CD4-positive, alpha-beta memory T cell (primary cell): Measurements from ENCODE around the gene CORO2B. TPM values are rescaled to one million over a fixed set of nuclear protein-coding genes. Genes with fewer than 3 reads are reported as not detected.
"Not testable (repeated sequence)": the region's sequence is repeated elsewhere in the genome, so short reads cannot be mapped to it uniquely, and the experiment has no call there.

Experiments used
- CTCF ChIA-PET: fragments of 350-600 bp; sonication (Branson Sonifier 250); formaldehyde crosslinking; loops from one replicate; lab custom pipeline; 2021; ENCODE audit warnings: inconsistent platforms; ENCODE audit not compliant: partially characterized antibody; lab: Charles Lee
- POLR2A ChIA-PET: fragments of 350-600 bp; sonication (Branson Sonifier 250); formaldehyde crosslinking; loops from one replicate; lab custom pipeline; 2021; ENCODE audit not compliant: partially characterized antibody; lab: Charles Lee
- DNase-seq, 5 donors: peaks; one replicate each; pipeline versions ENCODE4 v3.0.0 to v3.0.0-alpha.2; 2020 to 2022; ENCODE audit warnings: mixed read lengths in 1 of 5
- H3K27ac ChIP-seq: one replicate; pipeline ENCODE4 v1.7.0; 2013; ENCODE audit warnings: low read depth, low read length
- H3K27me3 ChIP-seq: 2 replicates; pipeline ENCODE4 v1.7.0; 2013; ENCODE audit warnings: mild to moderate bottlenecking, low read length, moderate library complexity; ENCODE audit not compliant: insufficient read depth
- H3K36me3 ChIP-seq: 2 replicates; pipeline ENCODE4 v1.7.0; 2013; ENCODE audit warnings: mild to moderate bottlenecking, low read length, moderate library complexity; ENCODE audit not compliant: insufficient read depth
- H3K4me1 ChIP-seq: 2 replicates; pipeline ENCODE4 v1.7.0; 2013; ENCODE audit warnings: mild to moderate bottlenecking, low read length, moderate library complexity; ENCODE audit not compliant: insufficient read depth
- H3K4me3 ChIP-seq, 2 donors: one replicate each; pipeline ENCODE4 v1.7.0; 2013; ENCODE audit warnings: low read length in 2 of 2, mild to moderate bottlenecking in 1 of 2
- H3K9me3 ChIP-seq, 2 donors: one replicate each; pipeline ENCODE4 v1.7.0; 2013; ENCODE audit warnings: low read length in 2 of 2, control low read depth in 1 of 2; ENCODE audit not compliant: control insufficient read depth in 1 of 2
- H3K27ac Mint-ChIP-seq, 7 donors: one replicate each; pipeline ENCODE4 v1.8.0; 2020 to 2021; ENCODE audit warnings: mixed read lengths in 7 of 7, mild to moderate bottlenecking in 6 of 7, inconsistent platforms in 3 of 7, moderate library complexity in 3 of 7
- H3K27me3 Mint-ChIP-seq, 2 donors: one replicate each; pipeline ENCODE4 v1.8.0; 2020 to 2021; ENCODE audit warnings: mixed read lengths in 2 of 2
- H3K36me3 Mint-ChIP-seq, 2 donors: one replicate each; pipeline ENCODE4 v1.8.0; 2020 to 2021; ENCODE audit warnings: mixed read lengths in 2 of 2, inconsistent platforms in 1 of 2, mild to moderate bottlenecking in 1 of 2
- H3K4me1 Mint-ChIP-seq, 4 donors: one replicate each; pipeline ENCODE4 v1.8.0; 2020 to 2021; ENCODE audit warnings: mixed read lengths in 4 of 4, mild to moderate bottlenecking in 1 of 4
- H3K4me3 Mint-ChIP-seq, 8 donors: one replicate each; pipeline ENCODE4 v1.8.0; 2020 to 2021; ENCODE audit warnings: mixed read lengths in 8 of 8, mild to moderate bottlenecking in 7 of 8, moderate library complexity in 6 of 8, inconsistent platforms in 3 of 8
- H3K9me3 Mint-ChIP-seq, 8 donors: one replicate each; pipeline ENCODE4 v1.8.0; 2020 to 2021; ENCODE audit warnings: mixed read lengths in 8 of 8, mild to moderate bottlenecking in 5 of 8, inconsistent platforms in 3 of 8, moderate library complexity in 1 of 8
- intact Hi-C: fragments of 100-400 bp; cut with micrococcal nuclease; formaldehyde crosslinking; loops from one replicate; pipeline ENCODE4 v1.15.1; 2023
- polyA plus RNA-seq, 2 donors: library from polyadenylated mRNA; unstranded; fragments of 300-500 nt; fragmentation: Illumina TruSeq; gene quantifications; one replicate each; pipeline ENCODE4 v1.2.3, GENCODE V29; 2021
- total RNA-seq, 2 experiments: library from RNA; stranded (reverse); gene quantifications; one replicate each; pipeline ENCODE4 v1.2.3, GENCODE V29; 2021

CORO2B gene
- total and polyA plus RNA-seq, 4 experiments from 2014 or later: not detected

DNA sequence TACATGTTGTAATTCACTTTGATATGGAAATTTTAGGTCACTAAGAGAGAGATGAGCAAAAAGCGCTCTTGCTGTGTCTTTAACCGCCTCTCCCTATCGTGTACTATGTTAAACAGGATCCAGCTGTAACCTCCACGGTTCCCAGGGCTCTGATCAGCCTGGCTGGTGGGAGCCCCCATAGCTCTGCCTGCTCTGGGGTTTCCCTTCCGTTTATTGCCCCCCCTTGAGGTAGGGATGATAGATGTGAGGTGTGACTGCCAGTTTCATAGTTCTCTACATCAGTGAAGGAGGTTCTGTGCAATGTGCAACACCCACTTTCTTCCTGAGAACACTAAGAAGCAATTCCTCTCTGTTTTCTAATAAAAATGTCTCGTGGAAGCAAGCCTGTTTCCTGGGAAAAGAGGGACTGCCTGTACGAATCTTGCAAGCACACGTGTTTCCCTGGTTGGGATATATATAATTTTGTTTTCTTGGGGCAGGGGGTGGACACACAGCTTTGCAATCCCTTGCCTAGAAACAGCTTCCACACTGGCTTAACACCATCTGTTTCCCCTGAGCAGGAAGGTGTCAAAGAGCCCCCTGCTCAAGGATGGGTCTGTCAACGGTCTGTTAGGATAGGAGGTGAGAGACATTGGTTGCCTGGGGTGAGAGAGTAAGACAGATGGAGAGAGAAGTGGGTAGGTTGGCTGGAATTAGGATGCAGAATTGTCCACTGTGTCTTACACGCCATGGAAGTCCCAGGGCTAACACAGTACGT, 23.8 kb downstream of the CORO2B start:
- Mint-ChIP-seq H3K27ac (no peak overlapping the region), H3K4me1 (peaks cover 0 to 2% (median 0%) of the 10 kb centered on the region in 4 donors), H3K9me3 (peaks cover 0 to 7% (median 5%) of the 10 kb centered on the region in 8 donors), H3K36me3 (no peaks in the 10 kb centered on the region), H3K27me3 (peaks cover 6 to 11% of the 10 kb centered on the region in 2 donors), H3K4me3 (no peak overlapping the region)
- Histone ChIP-seq H3K36me3 (no peaks in the 10 kb centered on the region), H3K9me3 (no peaks in the 10 kb centered on the region), H3K27ac (no peak overlapping the region), H3K4me3 (no peak overlapping the region), H3K27me3 (no peaks in the 10 kb centered on the region), H3K4me1 (no peaks in the 10 kb centered on the region)
- ChIA-PET CTCF (no interaction called here), POLR2A (interaction anchor here (0.7 kb wide), 1 partner anchor 860 kb away, joined by 3 read pairs; no protein-coding TSS in a partner anchor)
- intact Hi-C loops: no loop called here
- no peak for DNase-seq

DNA sequence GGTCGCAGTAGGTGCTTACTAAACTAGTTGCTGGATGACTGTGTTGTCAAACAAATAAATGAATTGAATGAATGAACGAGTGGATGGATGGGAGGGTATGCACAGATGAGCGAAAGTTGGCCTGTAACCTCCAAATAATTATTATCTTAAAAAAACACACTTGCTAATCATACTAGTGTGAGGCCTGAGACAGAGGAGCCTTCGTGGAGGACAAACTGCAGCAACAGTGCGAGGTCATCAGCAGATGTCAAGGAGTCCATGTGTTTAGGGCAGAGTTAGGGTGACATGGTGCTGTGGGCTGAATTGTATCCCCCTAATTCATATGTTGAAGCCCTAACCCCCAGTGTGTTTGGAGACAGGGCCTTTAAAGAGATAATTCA, 24.4 kb downstream of the CORO2B start:
- Histone ChIP-seq H3K4me1 (no peaks in the 10 kb centered on the region), H3K27ac (no peak overlapping the region), H3K9me3 (no peaks in the 10 kb centered on the region), H3K27me3 (no peaks in the 10 kb centered on the region), H3K4me3 (no peak overlapping the region), H3K36me3 (no peaks in the 10 kb centered on the region)
- no peak for DNase-seq
- intact Hi-C loops: no loop called here
- peaks cover 6 to 11% of the 10 kb centered on the region in 2 donors for H3K27me3 Mint-ChIP-seq
- no peaks in the 10 kb centered on the region for H3K36me3 Mint-ChIP-seq
- peaks cover 0 to 2% (median 0%) of the 10 kb centered on the region in 4 donors for H3K4me1 Mint-ChIP-seq
- CTCF ChIA-PET: no interaction called here
- H3K27ac Mint-ChIP-seq: no peak overlapping the region
- H3K9me3 Mint-ChIP-seq: peaks cover 0 to 7% (median 5%) of the 10 kb centered on the region in 8 donors
- no peak overlapping the region for H3K4me3 Mint-ChIP-seq
- POLR2A ChIA-PET: no interaction called here

DNA sequence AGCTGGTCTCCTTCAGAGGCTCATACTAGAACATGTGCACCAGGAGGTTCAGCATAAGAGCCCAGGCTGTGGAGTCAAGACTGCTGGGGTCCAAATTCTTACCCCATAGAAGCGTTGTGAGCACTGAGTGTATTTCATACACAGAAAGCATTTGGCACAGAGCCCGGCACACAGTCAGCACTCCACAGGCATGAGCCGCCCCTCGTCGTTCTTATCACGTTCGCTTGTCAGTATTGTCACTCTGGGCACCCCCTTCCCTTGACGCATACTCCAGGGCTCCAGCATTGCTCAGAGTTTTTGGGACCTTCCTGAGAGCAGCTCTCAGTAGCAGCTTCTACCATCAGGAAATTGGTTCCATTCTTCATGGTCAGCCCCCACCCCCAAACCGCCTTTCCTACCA, 25.2 kb downstream of the CORO2B start:
- Mint-ChIP-seq H3K27ac (no peak overlapping the region), H3K4me1 (peaks cover 0 to 2% (median 0%) of the 10 kb centered on the region in 4 donors), H3K36me3 (no peaks in the 10 kb centered on the region), H3K9me3 (peaks cover 0 to 7% (median 5%) of the 10 kb centered on the region in 8 donors), H3K4me3 (no peak overlapping the region), H3K27me3 (peaks cover 7 to 13% of the 10 kb centered on the region in 2 donors)
- POLR2A ChIA-PET: no interaction called here
- CTCF ChIA-PET: no interaction called here
- H3K9me3 ChIP-seq: no peaks in the 10 kb centered on the region
- no peak for DNase-seq
- H3K27ac ChIP-seq: no peak overlapping the region
- no peaks in the 10 kb centered on the region for H3K36me3 ChIP-seq
- intact Hi-C loops: no loop called here
- no peaks in the 10 kb centered on the region for H3K27me3 ChIP-seq
- H3K4me1 ChIP-seq: no peaks in the 10 kb centered on the region
- no peak overlapping the region for H3K4me3 ChIP-seq

DNA sequence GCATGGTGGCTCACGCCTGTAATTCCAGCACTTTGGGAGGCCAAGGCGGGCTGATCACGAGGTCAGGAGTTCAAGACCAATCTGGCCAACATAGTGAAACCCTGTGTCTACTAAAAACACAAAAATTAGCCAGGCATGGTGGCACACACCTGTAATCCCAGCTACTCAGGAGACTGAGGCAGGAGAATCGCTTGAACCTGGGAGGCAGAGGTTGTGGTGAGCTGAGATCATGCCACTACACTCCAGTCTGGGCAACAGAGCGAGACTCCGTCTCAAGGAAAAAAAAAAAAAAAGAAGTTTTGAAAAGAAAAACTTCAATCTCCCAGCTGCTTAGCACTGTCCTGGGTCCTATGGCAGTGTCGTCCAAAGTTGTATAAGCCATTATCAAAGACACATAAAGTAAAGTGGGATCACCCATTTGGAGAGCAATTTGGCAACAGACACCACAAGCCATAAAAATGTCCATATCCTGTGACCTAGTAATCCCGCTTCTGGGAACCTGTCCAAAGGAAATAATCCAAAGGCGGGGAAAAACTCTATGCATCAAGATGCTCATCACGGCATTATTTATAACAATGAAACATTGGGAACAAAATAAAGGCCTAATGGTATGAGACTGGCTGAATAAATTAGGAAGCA, 26.2 kb downstream of the CORO2B start:
- DNase-seq, intact Hi-C loops, H3K4me3 ChIP-seq, H3K36me3 Mint-ChIP-seq, H3K4me1 ChIP-seq, H3K9me3 Mint-ChIP-seq, H3K36me3 ChIP-seq, CTCF ChIA-PET, H3K27me3 ChIP-seq, H3K27ac Mint-ChIP-seq, H3K9me3 ChIP-seq, POLR2A ChIA-PET, H3K27ac ChIP-seq, H3K4me1 Mint-ChIP-seq, H3K4me3 Mint-ChIP-seq: not testable (repeated sequence)
- H3K27me3 Mint-ChIP-seq: peaks cover 7 to 15% of the 10 kb centered on the region in 2 donors

DNA sequence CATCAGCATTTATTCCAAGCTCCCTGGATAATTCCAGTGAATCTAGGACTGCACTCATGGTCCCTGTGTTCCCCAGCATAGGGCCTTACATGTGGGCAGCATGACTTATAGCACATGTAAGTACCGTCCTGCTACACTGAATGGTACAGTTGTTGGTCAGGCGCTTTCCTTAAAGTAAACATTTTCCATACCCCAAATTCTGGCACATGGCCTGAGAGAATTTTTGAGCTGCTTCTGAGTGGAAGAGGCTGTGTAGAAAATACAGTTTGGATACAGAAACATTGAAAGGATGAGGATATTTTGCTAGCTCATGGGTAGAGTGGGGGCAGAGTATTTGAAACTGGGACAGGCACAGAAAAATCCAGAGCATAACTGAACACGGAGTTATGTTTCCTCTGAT, 27.6 kb downstream of the CORO2B start:
- H3K4me3 ChIP-seq: no peak overlapping the region
- no peaks in the 10 kb centered on the region for H3K36me3 Mint-ChIP-seq
- intact Hi-C loops: no loop called here
- H3K4me1 Mint-ChIP-seq: no peaks in the 10 kb centered on the region
- no peaks in the 10 kb centered on the region for H3K27me3 ChIP-seq
- ChIA-PET CTCF (interaction anchor here (1.5 kb wide), 1 partner anchor 67 kb away, joined by 5 read pairs; no protein-coding TSS in a partner anchor), POLR2A (no interaction called here)
- no peaks in the 10 kb centered on the region for H3K4me1 ChIP-seq
- DNase-seq: no peak
- peaks cover 0 to 7% (median 5%) of the 10 kb centered on the region in 8 donors for H3K9me3 Mint-ChIP-seq
- H3K9me3 ChIP-seq: no peaks in the 10 kb centered on the region
- no peak overlapping the region for H3K4me3 Mint-ChIP-seq
- H3K27me3 Mint-ChIP-seq: peaks cover 5 to 12% of the 10 kb centered on the region in 2 donors
- no peak overlapping the region for H3K27ac ChIP-seq
- no peak overlapping the region for H3K27ac Mint-ChIP-seq
- H3K36me3 ChIP-seq: no peaks in the 10 kb centered on the region

DNA sequence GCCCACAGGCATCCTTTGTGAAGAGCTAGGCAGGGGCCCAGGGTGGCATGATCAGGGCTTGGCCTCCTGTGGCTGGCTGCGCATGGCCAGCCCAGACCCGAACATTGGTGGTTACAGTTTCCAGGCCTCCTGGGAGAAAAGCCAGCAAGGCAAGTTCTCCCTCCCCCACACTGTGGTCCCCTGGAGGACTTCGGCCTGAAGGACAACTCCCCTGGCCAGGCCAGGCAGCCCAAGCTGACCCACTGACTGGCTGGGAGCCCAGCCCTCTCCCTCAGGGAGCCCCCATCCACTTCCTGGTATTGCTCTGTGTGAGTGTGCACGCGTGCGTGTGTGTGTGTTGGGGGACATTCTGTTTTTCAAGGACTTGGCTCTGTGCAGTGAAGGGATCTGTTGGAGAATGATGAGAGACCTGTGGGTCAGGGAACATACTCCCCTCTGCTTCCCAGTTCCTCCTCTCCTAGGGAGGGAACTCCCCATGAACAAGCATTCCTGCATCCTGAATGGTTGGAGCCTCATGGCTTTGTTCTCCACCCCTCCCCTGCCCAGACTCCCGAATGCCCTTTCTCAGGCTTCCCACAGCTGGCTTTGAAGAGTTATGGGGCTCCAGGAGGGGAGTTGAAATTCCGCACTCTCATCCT, 29.5 kb downstream of the CORO2B start:
- no peaks in the 10 kb centered on the region for H3K9me3 ChIP-seq
- H3K4me1 Mint-ChIP-seq: no peaks in the 10 kb centered on the region
- intact Hi-C loops: no loop called here
- ChIA-PET CTCF (no interaction called here), POLR2A (no interaction called here)
- H3K27ac ChIP-seq: no peak overlapping the region
- H3K27me3 ChIP-seq: no peaks in the 10 kb centered on the region
- H3K36me3 Mint-ChIP-seq: no peaks in the 10 kb centered on the region
- peaks cover 0 to 7% (median 5%) of the 10 kb centered on the region in 8 donors for H3K9me3 Mint-ChIP-seq
- no peaks in the 10 kb centered on the region for H3K36me3 ChIP-seq
- no peak overlapping the region for H3K27ac Mint-ChIP-seq
- H3K27me3 Mint-ChIP-seq: peaks cover 4 to 12% of the 10 kb centered on the region in 2 donors
- no peaks in the 10 kb centered on the region for H3K4me1 ChIP-seq
- no peak for DNase-seq
- no peak overlapping the region for H3K4me3 ChIP-seq
- H3K4me3 Mint-ChIP-seq: no peak overlapping the region

DNA sequence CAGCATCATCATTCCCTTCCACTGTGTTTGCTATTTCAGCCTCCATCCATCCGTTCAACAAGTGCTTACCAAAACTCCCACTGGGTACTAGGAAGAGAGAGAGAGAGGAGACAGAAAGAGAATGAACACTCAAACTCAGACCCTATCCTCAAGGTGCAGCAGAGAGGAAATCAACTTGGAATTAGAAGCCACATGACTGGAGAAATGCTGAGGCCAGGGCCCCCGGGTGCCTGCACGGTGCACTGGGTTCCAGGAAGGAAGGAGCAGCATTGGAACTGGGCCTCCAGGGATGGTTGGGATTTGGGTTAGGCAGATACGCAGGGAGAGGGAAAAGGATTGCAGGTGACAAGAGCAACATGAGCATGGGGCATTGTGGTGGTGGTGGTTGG, 30.0 kb downstream of the CORO2B start:
- Histone ChIP-seq H3K9me3 (no peaks in the 10 kb centered on the region), H3K27me3 (no peaks in the 10 kb centered on the region), H3K36me3 (no peaks in the 10 kb centered on the region), H3K27ac (no peak overlapping the region), H3K4me1 (no peaks in the 10 kb centered on the region), H3K4me3 (no peak overlapping the region)
- ChIA-PET CTCF (no interaction called here), POLR2A (no interaction called here)
- no peak overlapping the region for H3K27ac Mint-ChIP-seq
- H3K27me3 Mint-ChIP-seq: peaks cover 4 to 9% of the 10 kb centered on the region in 2 donors
- no peaks in the 10 kb centered on the region for H3K36me3 Mint-ChIP-seq
- H3K4me3 Mint-ChIP-seq: no peak overlapping the region
- DNase-seq: no peak
- H3K9me3 Mint-ChIP-seq: peaks cover 0 to 7% (median 5%) of the 10 kb centered on the region in 8 donors
- intact Hi-C loops: no loop called here
- no peaks in the 10 kb centered on the region for H3K4me1 Mint-ChIP-seq
